GM12878 (cell line): ENCODE results near the gene CFDP1. TPM values are rescaled to one million over a fixed set of nuclear protein-coding genes. Genes with fewer than 3 reads are reported as not detected.
A peak's percentile ranks its signal among the peaks of the same experiment; 100 is the strongest.

ENCODE experiments used
- BCL11A ChIP-seq: IDR thresholded peaks from 2 replicates; pipeline ENCODE4 v1.6.1; 2011; ENCODE audit warnings: low read depth, low read length
- BHLHE40 ChIP-seq, 2 experiments: fragments of 450-650 bp in 1 of 2; IDR thresholded peaks; 2 replicates each; pipeline ENCODE4 v1.6.1; 2011 to 2017; ENCODE audit warnings: low read depth in 2 of 2, borderline replicate concordance in 1 of 2, improper control_type of control experiment in 1 of 2, low read length in 1 of 2, mild to moderate bottlenecking in 1 of 2
- CBFB ChIP-seq: IDR thresholded peaks from 2 replicates; pipeline ENCODE4 v1.6.1; 2016; ENCODE audit warnings: antibody characterized with exemption, low read depth
- FOXK2 ChIP-seq: fragments of 450-650 bp; IDR thresholded peaks from 2 replicates; pipeline ENCODE4 v1.6.1; 2017; ENCODE audit warnings: mild to moderate bottlenecking, moderate library complexity
- FOXM1 ChIP-seq: IDR thresholded peaks from 2 replicates; pipeline ENCODE4 v1.6.1; 2012; ENCODE audit warnings: low read depth, mild to moderate bottlenecking, inconsistent platforms, low read length, moderate library complexity
- GABPA ChIP-seq: IDR thresholded peaks from 2 replicates; pipeline ENCODE4 v1.6.1; 2014; ENCODE audit warnings: antibody characterized with exemption, low read depth, mild to moderate bottlenecking, inconsistent platforms
- IRF4 ChIP-seq: IDR thresholded peaks from 2 replicates; pipeline ENCODE4 v1.6.1; 2011; ENCODE audit warnings: low read depth, low read length
- KAT2A ChIP-seq: conservative IDR thresholded peaks from 2 replicates; pipeline ENCODE4 v1.6.1; 2011; ENCODE audit warnings: low read depth, low read length; ENCODE audit not compliant: control insufficient read depth
- KDM1A ChIP-seq: fragments of 200-600 bp; sonication (generic); IDR thresholded peaks from 2 replicates; pipeline ENCODE4 v1.6.1; 2016; ENCODE audit warnings: borderline replicate concordance
- KLF5 ChIP-seq: fragments of 450-650 bp; IDR thresholded peaks from 2 replicates; pipeline ENCODE4 v1.6.1; 2014; ENCODE audit warnings: mild to moderate bottlenecking; ENCODE audit not compliant: partially characterized antibody
- MYB ChIP-seq: fragments of 150-350 bp; IDR thresholded peaks from 2 replicates; pipeline ENCODE4 v1.6.1; 2014; ENCODE audit warnings: mild to moderate bottlenecking, low read depth, low read length, borderline replicate concordance
- NFIC ChIP-seq: IDR thresholded peaks from 2 replicates; pipeline ENCODE4 v1.6.1; 2012; ENCODE audit warnings: low read depth, mild to moderate bottlenecking, inconsistent platforms, low read length, moderate library complexity
- NFXL1 ChIP-seq: fragments of 450-650 bp; IDR thresholded peaks from 2 replicates; pipeline ENCODE4 v1.6.1; 2017; ENCODE audit warnings: antibody characterized with exemption, mild to moderate bottlenecking, borderline replicate concordance
- POLR2A ChIP-seq: IDR thresholded peaks from 2 replicates; pipeline ENCODE4 v1.6.1; 2011; ENCODE audit warnings: low read depth, mild to moderate bottlenecking, low read length
- POLR2AphosphoS5 ChIP-seq: IDR thresholded peaks from 2 replicates; pipeline ENCODE4 v1.6.1; 2011; ENCODE audit warnings: mild to moderate bottlenecking, low read length, inconsistent platforms
- RUNX3 ChIP-seq: IDR thresholded peaks from 2 replicates; pipeline ENCODE4 v1.6.1; 2012; ENCODE audit warnings: low read length, inconsistent platforms
- SIN3A ChIP-seq: IDR thresholded peaks from 2 replicates; pipeline ENCODE4 v1.6.1; 2012; ENCODE audit warnings: low read depth, low read length, improper control_type of control experiment
- STAT1 ChIP-seq: fragments of 450-650 bp; conservative IDR thresholded peaks from 2 replicates; pipeline ENCODE4 v1.6.1; 2014; ENCODE audit warnings: antibody characterized with exemption, mild to moderate bottlenecking
- TBL1XR1 ChIP-seq: IDR thresholded peaks from 2 replicates; pipeline ENCODE4 v1.6.1; 2012; ENCODE audit warnings: low read depth, low read length, improper control_type of control experiment
- YBX1 ChIP-seq: fragments of 450-650 bp; IDR thresholded peaks from 2 replicates; pipeline ENCODE4 v1.6.1; 2016; ENCODE audit warnings: antibody characterized with exemption
- polyA plus RNA-seq, 11 experiments: library from polyadenylated mRNA; depleted of rRNA in 4 of 11; unstranded in 6 of 11; stranded (reverse) in 5 of 11; fragments of >200 nt; fragmentation: Nextera tagmentation in 4 of 11; fragmentation: Illumina TruSeq in 1 of 11; extraction: Ambion mirVana in 4 of 11; extraction: Trizol in 1 of 11; gene quantifications; 1 replicate in 1 of 11; 2 replicates in 10 of 11; pipeline versions ENCODE4 v1.2.1 to v1.2.3, GENCODE V29; 2011 to 2016; ENCODE audit warnings: inconsistent platforms in 2 of 11, missing spikeins in 2 of 11, low read depth in 1 of 11
- total RNA-seq, 4 experiments: library from RNA; depleted of rRNA in 3 of 4; stranded (reverse); fragments of >200 nt in 3 of 4; fragmentation: Illumina TruSeq in 1 of 4; extraction: Trizol in 1 of 4; gene quantifications; 2 replicates each; pipeline versions ENCODE4 v1.2.1 to v1.2.3, GENCODE V29; 2013 to 2021
- TF ChIP-seq, protein P1 (sequence below): fragments of 450-650 bp; IDR thresholded peaks from 2 replicates; pipeline ENCODE4 v1.6.1; 2016; ENCODE audit warnings: mild to moderate bottlenecking
- TF ChIP-seq, protein P2 (sequence below): IDR thresholded peaks from 2 replicates; pipeline ENCODE4 v1.6.1; 2011; ENCODE audit warnings: low read depth, mild to moderate bottlenecking, low read length, moderate library complexity, borderline replicate concordance; ENCODE audit errors: extremely low read depth
- TF ChIP-seq, protein P3 (sequence below): IDR thresholded peaks from 2 replicates; pipeline ENCODE4 v1.6.1; 2012; ENCODE audit warnings: low read length, inconsistent platforms
- TF ChIP-seq, protein P4 (sequence below): fragments of 450-650 bp; IDR thresholded peaks from 2 replicates; pipeline ENCODE4 v1.6.1; 2017; ENCODE audit warnings: low read depth, mild to moderate bottlenecking, moderate library complexity

CFDP1 gene
- total and polyA plus RNA-seq, 10 of the 15 experiments (the other 5 are each of a cell fraction or from before 2014, with no cell fraction given): 22.3 to 64.8 (median 36.7) TPM

DNA sequence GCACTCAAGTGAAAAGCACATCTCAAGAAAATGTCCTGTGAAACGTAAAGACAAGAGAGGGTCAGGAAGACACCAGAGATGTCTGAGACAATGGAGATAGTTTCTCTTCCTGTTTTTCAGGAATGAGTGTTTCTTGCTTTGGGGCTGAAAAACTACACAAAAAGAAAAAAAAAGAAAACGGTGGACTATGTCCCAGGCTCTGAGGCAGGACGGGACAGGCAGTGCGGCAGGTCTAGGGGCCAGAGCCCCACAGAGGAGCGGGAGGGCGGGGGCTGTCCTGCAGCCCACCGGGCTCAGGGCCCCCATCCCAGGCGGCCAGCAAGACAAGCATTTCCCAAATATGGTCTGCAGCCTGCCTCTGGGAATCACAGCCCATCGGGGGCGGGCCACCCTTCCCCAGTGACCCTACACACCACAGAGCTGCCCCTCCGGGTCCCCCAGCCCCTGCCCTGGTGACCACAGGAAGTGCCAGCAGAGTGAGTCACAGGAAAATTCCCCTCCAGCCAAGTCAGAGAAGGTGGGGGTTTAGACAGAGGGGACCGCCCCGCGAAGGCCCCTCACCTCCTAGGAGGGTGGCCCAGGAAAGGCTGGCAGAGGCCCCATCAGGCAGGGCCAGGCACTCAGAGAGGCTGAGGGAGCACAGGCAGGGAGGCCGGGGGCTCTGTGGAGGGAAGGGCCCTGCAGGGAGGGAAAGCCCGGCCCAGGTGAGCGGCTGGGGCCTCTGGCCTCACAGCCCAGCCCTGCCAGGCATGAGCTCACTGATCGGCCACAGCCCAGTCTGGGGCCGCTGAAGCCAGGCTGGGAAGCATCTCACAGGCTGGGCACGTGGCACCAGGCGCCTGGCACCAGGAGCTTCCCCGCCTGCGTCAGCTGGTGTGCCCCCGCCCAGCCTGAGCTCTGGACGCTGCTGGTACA lies 188.2 kb downstream of the CFDP1 start (continued):
- TF ChIP-seq KDM1A: no peak
- TF ChIP-seq POLR2A: no peak
- TF ChIP-seq NFIC: no peak
- TF ChIP-seq TBL1XR1: no peak
- peak; percentile 69 for TF ChIP-seq RUNX3
- TF ChIP-seq BCL11A: no peak
- no peak for TF ChIP-seq FOXM1
- no peak for TF ChIP-seq CBFB
- peak in 1 of 2 experiments; percentile 58; a peak in 1 of 4 replicates for TF ChIP-seq BHLHE40 (IDR thresholded peaks at IDR 0.05; ENCODE audit: borderline replicate concordance in 1 of 2, low read depth in 2 of 2, low read length in 1 of 2)
- TF ChIP-seq KAT2A: no peak
- TF ChIP-seq SIN3A: no peak
- TF ChIP-seq YBX1: no peak
- TF ChIP-seq, protein P1, sequence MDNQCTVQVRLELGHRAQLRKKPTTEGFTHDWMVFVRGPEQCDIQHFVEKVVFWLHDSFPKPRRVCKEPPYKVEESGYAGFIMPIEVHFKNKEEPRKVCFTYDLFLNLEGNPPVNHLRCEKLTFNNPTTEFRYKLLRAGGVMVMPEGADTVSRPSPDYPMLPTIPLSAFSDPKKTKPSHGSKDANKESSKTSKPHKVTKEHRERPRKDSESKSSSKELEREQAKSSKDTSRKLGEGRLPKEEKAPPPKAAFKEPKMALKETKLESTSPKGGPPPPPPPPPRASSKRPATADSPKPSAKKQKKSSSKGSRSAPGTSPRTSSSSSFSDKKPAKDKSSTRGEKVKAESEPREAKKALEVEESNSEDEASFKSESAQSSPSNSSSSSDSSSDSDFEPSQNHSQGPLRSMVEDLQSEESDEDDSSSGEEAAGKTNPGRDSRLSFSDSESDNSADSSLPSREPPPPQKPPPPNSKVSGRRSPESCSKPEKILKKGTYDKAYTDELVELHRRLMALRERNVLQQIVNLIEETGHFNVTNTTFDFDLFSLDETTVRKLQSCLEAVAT: no peak
- TF ChIP-seq STAT1: no peak
- no peak for TF ChIP-seq KLF5
- TF ChIP-seq POLR2AphosphoS5: no peak
- TF ChIP-seq IRF4: no peak
- no peak for TF ChIP-seq MYB
- TF ChIP-seq, protein P2, sequence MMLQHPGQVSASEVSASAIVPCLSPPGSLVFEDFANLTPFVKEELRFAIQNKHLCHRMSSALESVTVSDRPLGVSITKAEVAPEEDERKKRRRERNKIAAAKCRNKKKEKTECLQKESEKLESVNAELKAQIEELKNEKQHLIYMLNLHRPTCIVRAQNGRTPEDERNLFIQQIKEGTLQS: no peak
- TF ChIP-seq, protein P3, sequence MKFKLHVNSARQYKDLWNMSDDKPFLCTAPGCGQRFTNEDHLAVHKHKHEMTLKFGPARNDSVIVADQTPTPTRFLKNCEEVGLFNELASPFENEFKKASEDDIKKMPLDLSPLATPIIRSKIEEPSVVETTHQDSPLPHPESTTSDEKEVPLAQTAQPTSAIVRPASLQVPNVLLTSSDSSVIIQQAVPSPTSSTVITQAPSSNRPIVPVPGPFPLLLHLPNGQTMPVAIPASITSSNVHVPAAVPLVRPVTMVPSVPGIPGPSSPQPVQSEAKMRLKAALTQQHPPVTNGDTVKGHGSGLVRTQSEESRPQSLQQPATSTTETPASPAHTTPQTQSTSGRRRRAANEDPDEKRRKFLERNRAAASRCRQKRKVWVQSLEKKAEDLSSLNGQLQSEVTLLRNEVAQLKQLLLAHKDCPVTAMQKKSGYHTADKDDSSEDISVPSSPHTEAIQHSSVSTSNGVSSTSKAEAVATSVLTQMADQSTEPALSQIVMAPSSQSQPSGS: no peak
- no peak for TF ChIP-seq NFXL1
- no peak for TF ChIP-seq FOXK2
- TF ChIP-seq GABPA: no peak
- TF ChIP-seq, protein P4, sequence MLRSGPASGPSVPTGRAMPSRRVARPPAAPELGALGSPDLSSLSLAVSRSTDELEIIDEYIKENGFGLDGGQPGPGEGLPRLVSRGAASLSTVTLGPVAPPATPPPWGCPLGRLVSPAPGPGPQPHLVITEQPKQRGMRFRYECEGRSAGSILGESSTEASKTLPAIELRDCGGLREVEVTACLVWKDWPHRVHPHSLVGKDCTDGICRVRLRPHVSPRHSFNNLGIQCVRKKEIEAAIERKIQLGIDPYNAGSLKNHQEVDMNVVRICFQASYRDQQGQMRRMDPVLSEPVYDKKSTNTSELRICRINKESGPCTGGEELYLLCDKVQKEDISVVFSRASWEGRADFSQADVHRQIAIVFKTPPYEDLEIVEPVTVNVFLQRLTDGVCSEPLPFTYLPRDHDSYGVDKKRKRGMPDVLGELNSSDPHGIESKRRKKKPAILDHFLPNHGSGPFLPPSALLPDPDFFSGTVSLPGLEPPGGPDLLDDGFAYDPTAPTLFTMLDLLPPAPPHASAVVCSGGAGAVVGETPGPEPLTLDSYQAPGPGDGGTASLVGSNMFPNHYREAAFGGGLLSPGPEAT: 0 out of 2 replicates have a peak, but pooled peaks have one; percentile 23
